ENCODE data around the gene CTNNA2.

CTNNA2 gene

GRCh38 chr2:79619442-79619841 lies 106.6 kb downstream of the CTNNA2 start:
- DNase-seq, result no peak

- DNase-seq, result no peak
Measured at GRCh38 chr2:79619976-79620375, 107.1 kb downstream of the CTNNA2 start.

GRCh38 chr2:79620679-79621078 lies 107.8 kb downstream of the CTNNA2 start:
- no peak for DNase-seq

GRCh38 chr2:79621252-79621651 lies 108.4 kb downstream of the CTNNA2 start:
- DNase-seq, result no peak

GRCh38 chr2:79621755-79622154 lies 108.9 kb downstream of the CTNNA2 start:
- no peak for DNase-seq

GRCh38 chr2:79622508-79622907 lies 109.7 kb downstream of the CTNNA2 start:
- no peak for DNase-seq

GRCh38 chr2:79627237-79627636 lies 114.4 kb downstream of the CTNNA2 start:
- DNase-seq, result no peak

- DNase-seq, result no peak
Measured at GRCh38 chr2:79630060-79630459, 117.2 kb downstream of the CTNNA2 start.

- DNase-seq, result no peak
Measured at GRCh38 chr2:79630972-79631557, 118.2 kb downstream of the CTNNA2 start.

GRCh38 chr2:79638410-79638809 lies 125.6 kb downstream of the CTNNA2 start:
- DNase-seq, result no peak

- DNase-seq, result no peak
Measured at GRCh38 chr2:79638954-79639353, 126.1 kb downstream of the CTNNA2 start.

- DNase-seq, result no peak
Measured at GRCh38 chr2:79640001-79640400, 127.2 kb downstream of the CTNNA2 start.

GRCh38 chr2:79649531-79649930 lies 136.7 kb downstream of the CTNNA2 start:
- DNase-seq, result no peak

- DNase-seq, result no peak
Measured at GRCh38 chr2:79660557-79660956, 147.7 kb downstream of the CTNNA2 start.

- no peak for DNase-seq
Measured at GRCh38 chr2:79665091-79665490, 152.2 kb downstream of the CTNNA2 start.

- DNase-seq, result no peak
Measured at GRCh38 chr2:79666430-79666829, 153.6 kb downstream of the CTNNA2 start.

GRCh38 chr2:79669714-79670113 lies 156.9 kb downstream of the CTNNA2 start:
- no peak for DNase-seq

GRCh38 chr2:79670198-79670597 lies 157.3 kb downstream of the CTNNA2 start:
- no peak for DNase-seq

GRCh38 chr2:79686884-79687283 lies 174.0 kb downstream of the CTNNA2 start:
- DNase-seq, result no peak

- DNase-seq, result no peak
Measured at GRCh38 chr2:79695248-79695647, 182.4 kb downstream of the CTNNA2 start.

- no peak for DNase-seq
Measured at GRCh38 chr2:79697200-79697599, 184.3 kb downstream of the CTNNA2 start.

- DNase-seq, result no peak
Measured at GRCh38 chr2:79700651-79701050, 187.8 kb downstream of the CTNNA2 start.

- DNase-seq, result no peak
Measured at GRCh38 chr2:79702905-79703304, 190.1 kb downstream of the CTNNA2 start.

GRCh38 chr2:79711098-79711497 lies 198.2 kb downstream of the CTNNA2 start:
- DNase-seq, result no peak

- DNase-seq, result no peak
Measured at GRCh38 chr2:79713131-79713785, 200.4 kb downstream of the CTNNA2 start.
